Keratinocyte (primary cell): ENCODE data around the gene SLC4A9. TPM values are rescaled to one million over a fixed set of nuclear protein-coding genes. Genes with fewer than 3 reads are reported as not detected.

Source experiments
- DNase-seq: peaks from one replicate; pipeline ENCODE4 v3.0.0-alpha.2; 2011; ENCODE audit warnings: low read depth, missing footprints, low spot score
- FAIRE-seq: peaks from 2 replicates; lab custom pipeline; 2011; peaks lifted over from hg19 to GRCh38; lab: Jason Lieb, UNC
- H2AFZ ChIP-seq: 2 replicates; pipeline ENCODE4 v1.6.0; 2012; ENCODE audit warnings: low read length, control low read depth, inconsistent platforms; ENCODE audit not compliant: control insufficient read depth
- H3K27ac ChIP-seq: 2 replicates; pipeline ENCODE4 v1.5.1; 2011; ENCODE audit warnings: low read length; ENCODE audit not compliant: control insufficient read depth, insufficient read depth
- H3K27me3 ChIP-seq: 3 replicates; pipeline ENCODE4 v1.6.0; 2011; ENCODE audit warnings: low read length; ENCODE audit not compliant: control insufficient read depth, insufficient read depth; ENCODE audit errors: extremely low read depth
- H3K36me3 ChIP-seq, 2 experiments: 2 replicates in 1 of 2; 3 replicates in 1 of 2; pipeline ENCODE4 v1.5.1; 2011; ENCODE audit warnings: low read length in 2 of 2, mild to moderate bottlenecking in 1 of 2; ENCODE audit not compliant: control insufficient read depth in 2 of 2, insufficient read depth in 2 of 2; ENCODE audit errors: extremely low read depth in 1 of 2
- H3K4me1 ChIP-seq: 3 replicates; pipeline ENCODE4 v1.5.1; 2011; ENCODE audit warnings: low read length; ENCODE audit not compliant: control insufficient read depth, insufficient read depth; ENCODE audit errors: extremely low read depth
- H3K4me2 ChIP-seq: 3 replicates; pipeline ENCODE4 v1.6.0; 2011; ENCODE audit warnings: low read depth, low read length; ENCODE audit not compliant: control insufficient read depth, insufficient read depth; ENCODE audit errors: extremely low read depth
- H3K4me3 ChIP-seq, 3 experiments: fragments of 200-600 bp in 1 of 3; sonication (generic) in 1 of 3; 2 replicates in 2 of 3; 3 replicates in 1 of 3; pipeline ENCODE4 v1.5.1; 2011 to 2016; ENCODE audit warnings: low read length in 3 of 3, mild to moderate bottlenecking in 3 of 3, control low read depth in 2 of 3, inconsistent platforms in 1 of 3, low read depth in 1 of 3, mixed read lengths in 1 of 3, mixed run types in 1 of 3, moderate library complexity in 1 of 3; ENCODE audit not compliant: control insufficient read depth in 2 of 3, insufficient read depth in 2 of 3; ENCODE audit errors: extremely low read depth in 1 of 3
- H3K79me2 ChIP-seq: 2 replicates; pipeline ENCODE4 v1.6.0; 2012; ENCODE audit warnings: low read length; ENCODE audit not compliant: control insufficient read depth, insufficient read depth
- H3K9ac ChIP-seq: 3 replicates; pipeline ENCODE4 v1.6.0; 2011; ENCODE audit warnings: low read length; ENCODE audit not compliant: control insufficient read depth, insufficient read depth; ENCODE audit errors: extremely low read depth
- H3K9me1 ChIP-seq: 3 replicates; pipeline ENCODE4 v1.6.0; 2011; ENCODE audit warnings: low read length; ENCODE audit not compliant: control insufficient read depth, insufficient read depth; ENCODE audit errors: extremely low read depth
- H3K9me3 ChIP-seq: 2 replicates; pipeline ENCODE4 v1.5.1; 2012; ENCODE audit warnings: low read depth, low read length; ENCODE audit not compliant: control insufficient read depth
- H4K20me1 ChIP-seq: 3 replicates; pipeline ENCODE4 v1.6.0; 2011; ENCODE audit warnings: low read length; ENCODE audit not compliant: control insufficient read depth, insufficient read depth; ENCODE audit errors: extremely low read depth
- CTCF ChIP-seq, 3 experiments: IDR thresholded peaks in 1 of 3; conservative IDR thresholded peaks in 1 of 3; optimal IDR thresholded peaks in 1 of 3; 2 replicates in 2 of 3; 3 replicates in 1 of 3; pipeline versions ENCODE3 to v1.5.1; 2011; ENCODE audit warnings: low read length in 3 of 3, mild to moderate bottlenecking in 3 of 3, moderate library complexity in 2 of 3, control low read depth in 1 of 3, inconsistent platforms in 1 of 3; ENCODE audit not compliant: insufficient read depth in 2 of 3; ENCODE audit errors: extremely low read depth in 1 of 3
- EZH2 ChIP-seq: IDR thresholded peaks from one replicate; pipeline ENCODE4 v1.6.1; 2012; ENCODE audit warnings: inconsistent platforms, mild to moderate bottlenecking, low read length, moderate library complexity
- dilution Hi-C: fragments of 300-500 bp; cut with MboI; formaldehyde crosslinking; loops from one replicate; pipeline ENCODE4 v1.7.0; 2020; ENCODE audit warnings: low sequenced_read_pairs; ENCODE audit not compliant: extremely low pct_ligation_motif_present
- polyA plus RNA-seq, 5 experiments: library from polyadenylated mRNA; depleted of rRNA in 3 of 5; stranded (reverse) in 3 of 5; stranded (forward) in 1 of 5; unstranded in 1 of 5; fragments of >200 nt; gene quantifications; 1 replicate in 1 of 5; 2 replicates in 3 of 5; 3 replicates in 1 of 5; pipeline versions ENCODE4 v1.2.1 to v1.2.3, GENCODE V29; 2011 to 2012; ENCODE audit warnings: missing spikeins in 2 of 5, low read depth in 1 of 5, low replicate concordance in 1 of 5
- small RNA-seq, 3 experiments: library from RNA; depleted of rRNA; stranded (forward); fragments of <200 nt; gene quantifications; one replicate each; pipeline ENCODE3, GENCODE V24; 2012; ENCODE audit warnings: low read depth in 3 of 3, low replicate concordance in 1 of 3; ENCODE audit not compliant: insufficient read length in 3 of 3

Gene SLC4A9
- polyA plus RNA-seq, 1 donor (not counting 4 experiments of a cell fraction or from before 2014, with no cell fraction given) = 0.07 TPM

GRCh38 chr5:140424135-140424534 is 64.1 kb downstream of the SLC4A9 start:
- no peak overlapping the region for H3K4me3 ChIP-seq
- H3K27me3 ChIP-seq = no peaks in the 10 kb centered on the region
- H2AFZ ChIP-seq = no peak overlapping the region
- no peak overlapping the region for H3K27ac ChIP-seq
- H3K9me3 ChIP-seq = no peaks in the 10 kb centered on the region
- H3K4me2 ChIP-seq = no peak overlapping the region
- no peaks in the 10 kb centered on the region for H3K9me1 ChIP-seq
- no peak for TF ChIP-seq CTCF (optimal IDR thresholded peaks at IDR 0.05 in 1 of 3, IDR thresholded peaks at IDR 0.05 in 1 of 3, conservative IDR thresholded peaks at IDR 0.05 in 1 of 3; ENCODE audit: extremely low read depth in 1 of 3, insufficient read depth in 2 of 3, low read length in 3 of 3)
- TF ChIP-seq EZH2 = no peak
- H3K4me1 ChIP-seq = no peaks in the 10 kb centered on the region
- no peak overlapping the region for H3K9ac ChIP-seq
- H3K79me2 ChIP-seq = peaks cover 75% of the 10 kb centered on the region
- H4K20me1 ChIP-seq = peaks cover 6% of the 10 kb centered on the region
- dilution Hi-C loops = no loop called here
- no peaks in the 10 kb centered on the region for H3K36me3 ChIP-seq
- FAIRE-seq = no peak
- no peak for DNase-seq

Small RNA genes within 50 kb of the gene (small RNA-seq; reads per million reads assigned to genes)
- 0 reads per million in 3 experiments for gene RNU4-14P

Other genes starting within 250 kb of the SLC4A9 start
- 2.2 to 4.1 TPM (median 3.0 TPM) in 3 replicates for gene PURA, start 246.1 kb upstream of the SLC4A9 start, polyA plus RNA-seq
- gene IGIP, start 234.3 kb upstream of the SLC4A9 start, polyA plus RNA-seq = 0.69 to 1.5 TPM (median 1.3 TPM) in 3 replicates
- 34.3 to 65.6 TPM (median 35.6 TPM) in 3 replicates for gene CYSTM1, start 185.0 kb upstream of the SLC4A9 start, polyA plus RNA-seq
- gene PFDN1, start 57.1 kb upstream of the SLC4A9 start, polyA plus RNA-seq = 77.2 to 101 TPM (median 79.0 TPM) in 3 replicates
- gene HBEGF, start 13.6 kb upstream of the SLC4A9 start, polyA plus RNA-seq = 29.0 to 53.1 TPM (median 34.2 TPM) in 3 replicates
- gene ANKHD1, start 41.6 kb downstream of the SLC4A9 start, polyA plus RNA-seq = 39.5 to 65.9 TPM (median 54.3 TPM) in 3 replicates
- 4.9 to 7.7 TPM (median 5.2 TPM) in 3 replicates for gene EIF4EBP3, start 187.5 kb downstream of the SLC4A9 start, polyA plus RNA-seq
- 19.3 to 48.3 TPM (median 32.4 TPM) in 3 replicates for gene SRA1, start 197.3 kb downstream of the SLC4A9 start, polyA plus RNA-seq
- 6.7 to 12.4 TPM (median 7.1 TPM) in 3 replicates for gene APBB3, start 204.4 kb downstream of the SLC4A9 start, polyA plus RNA-seq
- gene SLC35A4, start 204.6 kb downstream of the SLC4A9 start, polyA plus RNA-seq = 63.1 to 95.7 TPM (median 63.5 TPM) in 3 replicates